ENCODE data around the gene ASB4. TPM values are rescaled to one million over a fixed set of nuclear protein-coding genes. Genes with fewer than 3 reads are reported as not detected.

ASB4 gene, protein sequence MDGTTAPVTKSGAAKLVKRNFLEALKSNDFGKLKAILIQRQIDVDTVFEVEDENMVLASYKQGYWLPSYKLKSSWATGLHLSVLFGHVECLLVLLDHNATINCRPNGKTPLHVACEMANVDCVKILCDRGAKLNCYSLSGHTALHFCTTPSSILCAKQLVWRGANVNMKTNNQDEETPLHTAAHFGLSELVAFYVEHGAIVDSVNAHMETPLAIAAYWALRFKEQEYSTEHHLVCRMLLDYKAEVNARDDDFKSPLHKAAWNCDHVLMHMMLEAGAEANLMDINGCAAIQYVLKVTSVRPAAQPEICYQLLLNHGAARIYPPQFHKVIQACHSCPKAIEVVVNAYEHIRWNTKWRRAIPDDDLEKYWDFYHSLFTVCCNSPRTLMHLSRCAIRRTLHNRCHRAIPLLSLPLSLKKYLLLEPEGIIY
- total RNA-seq (2022; extraction: Qiagen RNA extraction), result 0.18 to 0.34 TPM (median 0.25 TPM) in 5 replicates

DNA sequence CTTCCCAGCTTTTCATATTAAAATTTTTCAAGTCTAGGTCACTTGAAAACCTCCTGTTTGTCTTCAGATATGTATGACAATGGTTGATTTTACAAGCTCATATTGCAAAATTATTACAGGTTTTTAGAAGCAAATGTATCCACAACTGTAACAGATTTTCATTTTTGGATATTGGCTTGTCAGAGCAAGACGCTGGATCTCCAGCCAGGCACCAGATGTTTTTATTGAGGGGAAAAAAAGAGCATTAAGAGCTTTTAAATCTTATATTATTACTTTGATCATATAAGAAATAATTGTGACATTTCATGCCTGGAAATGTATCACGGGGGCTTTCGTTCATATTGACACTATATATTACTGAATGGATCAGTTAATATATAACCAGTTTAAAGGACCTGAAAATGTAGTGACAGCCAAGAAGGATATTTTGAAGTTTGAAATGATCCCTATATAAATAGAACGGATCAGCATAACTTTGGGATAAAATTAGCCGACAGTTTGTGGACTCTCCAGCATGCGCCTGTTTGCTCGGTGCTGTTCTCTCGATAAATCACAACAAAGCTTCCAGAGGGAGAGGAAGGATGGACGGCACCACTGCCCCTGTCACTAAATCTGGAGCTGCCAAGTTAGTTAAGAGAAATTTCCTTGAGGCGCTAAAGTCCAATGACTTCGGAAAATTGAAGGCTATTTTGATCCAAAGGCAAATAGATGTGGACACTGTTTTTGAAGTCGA, at the start of gene ASB4:
Gene ASB4, plus strand, starts transcription at position 553 of the 733 bp plus-strand sequence. Its CDS starts 29 bp downstream, at position 582.

Other genes with a start within 250 kb of the ASB4 start
- 0.29 to 1.2 TPM (median 0.68 TPM) in 5 replicates for gene PON1, start 161.4 kb upstream of the ASB4 start, total RNA-seq (2022; extraction: Qiagen RNA extraction)
- gene PON3, start 89.6 kb upstream of the ASB4 start, total RNA-seq (2022; extraction: Qiagen RNA extraction), result 31.2 to 39.6 TPM (median 33.8 TPM) in 5 replicates
- 308 to 341 TPM (median 324 TPM) in 5 replicates for gene PON2, start 50.9 kb upstream of the ASB4 start, total RNA-seq (2022; extraction: Qiagen RNA extraction)
- 9.1 to 13.0 TPM (median 11.5 TPM) in 5 replicates for gene PDK4, start 110.6 kb downstream of the ASB4 start, total RNA-seq (2022; extraction: Qiagen RNA extraction)